ENCODE measurements around the gene HYLS1. TPM values are rescaled to one million over a fixed set of nuclear protein-coding genes. Genes with fewer than 3 reads are reported as not detected.

Gene HYLS1
- total RNA-seq, 1 experiment from 2014 or later, result 16.7 TPM

DNA sequence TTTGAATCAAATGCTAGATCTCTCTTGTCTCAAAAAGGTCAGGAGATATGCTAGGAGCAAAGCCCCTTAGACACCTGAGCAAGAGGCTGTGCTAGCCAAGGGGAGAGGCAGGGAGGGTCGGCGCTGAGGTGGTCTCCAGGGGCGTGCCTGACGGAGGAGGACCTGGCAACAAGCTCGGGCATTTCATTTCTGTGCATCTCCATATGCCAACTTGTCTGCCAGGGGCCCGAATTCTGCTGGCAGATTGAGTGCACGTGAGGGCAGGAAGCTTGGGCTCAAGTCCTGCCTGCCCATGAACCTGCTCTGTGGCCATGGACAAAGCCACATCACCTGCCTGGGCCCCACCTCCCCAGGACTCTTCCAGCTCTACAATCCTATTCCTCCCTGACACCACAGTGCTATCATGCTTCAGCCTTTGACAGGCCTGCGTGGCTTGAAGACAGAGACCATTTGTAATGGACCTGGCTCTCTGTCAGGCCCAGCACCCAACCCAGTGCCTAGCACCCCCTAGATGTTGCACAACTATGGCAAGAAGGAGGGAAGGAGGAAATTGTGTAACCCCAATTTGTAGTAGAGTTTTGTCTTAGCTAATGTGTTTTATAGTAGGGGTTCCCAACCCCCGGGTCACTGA, 42.1 kb downstream of the HYLS1 start:
- no peak overlapping the region for H3K4me2 ChIP-seq
- no peaks in the 10 kb centered on the region for H3K79me2 ChIP-seq (ENCODE audit: low read depth)
- DNase-seq, result no peak
- H3K4me1 ChIP-seq (replicated peaks; ENCODE audit: insufficient read depth), result no peaks in the 10 kb centered on the region
- H3K9me3 ChIP-seq (ENCODE audit: insufficient read depth, low read depth), result no peaks in the 10 kb centered on the region
- no peaks in the 10 kb centered on the region for H3K9me2 ChIP-seq (ENCODE audit: insufficient read depth)
- H3K27ac ChIP-seq, result no peak overlapping the region
- no TSS peak for BruUV-seq (replicated peaks)
- no peak overlapping the region for H3K4me3 ChIP-seq
- no peaks in the 10 kb centered on the region for H3K36me3 ChIP-seq (ENCODE audit: low read depth)
- H4K20me1 ChIP-seq (ENCODE audit: insufficient read depth), result no peaks in the 10 kb centered on the region
- ChIA-PET POLR2A (ENCODE audit: unreplicated experiment) (no interaction called here), CTCF (no interaction called here)
- intact Hi-C loops (cut with micrococcal nuclease; ENCODE audit: unreplicated experiment), result loop anchor here (10.0 kb wide), 2 partner anchors 335 to 375 kb away; partner anchors contain the start of genes DCPS, FOXRED1 and SRPRA
- H3F3A ChIP-seq (ENCODE audit: insufficient read depth, low read depth), result no peaks in the 10 kb centered on the region
- H2AFZ ChIP-seq, result no peak overlapping the region
- TF ChIP-seq EZH2 (IDR thresholded peaks at IDR 0.05; ENCODE audit: low read depth), result no peak
- TF ChIP-seq, protein P1, sequence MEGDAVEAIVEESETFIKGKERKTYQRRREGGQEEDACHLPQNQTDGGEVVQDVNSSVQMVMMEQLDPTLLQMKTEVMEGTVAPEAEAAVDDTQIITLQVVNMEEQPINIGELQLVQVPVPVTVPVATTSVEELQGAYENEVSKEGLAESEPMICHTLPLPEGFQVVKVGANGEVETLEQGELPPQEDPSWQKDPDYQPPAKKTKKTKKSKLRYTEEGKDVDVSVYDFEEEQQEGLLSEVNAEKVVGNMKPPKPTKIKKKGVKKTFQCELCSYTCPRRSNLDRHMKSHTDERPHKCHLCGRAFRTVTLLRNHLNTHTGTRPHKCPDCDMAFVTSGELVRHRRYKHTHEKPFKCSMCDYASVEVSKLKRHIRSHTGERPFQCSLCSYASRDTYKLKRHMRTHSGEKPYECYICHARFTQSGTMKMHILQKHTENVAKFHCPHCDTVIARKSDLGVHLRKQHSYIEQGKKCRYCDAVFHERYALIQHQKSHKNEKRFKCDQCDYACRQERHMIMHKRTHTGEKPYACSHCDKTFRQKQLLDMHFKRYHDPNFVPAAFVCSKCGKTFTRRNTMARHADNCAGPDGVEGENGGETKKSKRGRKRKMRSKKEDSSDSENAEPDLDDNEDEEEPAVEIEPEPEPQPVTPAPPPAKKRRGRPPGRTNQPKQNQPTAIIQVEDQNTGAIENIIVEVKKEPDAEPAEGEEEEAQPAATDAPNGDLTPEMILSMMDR (conservative IDR thresholded peaks at IDR 0.05), result no peak
- H3K27me3 ChIP-seq (ENCODE audit: insufficient read depth, low read depth), result peaks cover 9% of the 10 kb centered on the region; the same call in 1 of the 2 replicates

DNA sequence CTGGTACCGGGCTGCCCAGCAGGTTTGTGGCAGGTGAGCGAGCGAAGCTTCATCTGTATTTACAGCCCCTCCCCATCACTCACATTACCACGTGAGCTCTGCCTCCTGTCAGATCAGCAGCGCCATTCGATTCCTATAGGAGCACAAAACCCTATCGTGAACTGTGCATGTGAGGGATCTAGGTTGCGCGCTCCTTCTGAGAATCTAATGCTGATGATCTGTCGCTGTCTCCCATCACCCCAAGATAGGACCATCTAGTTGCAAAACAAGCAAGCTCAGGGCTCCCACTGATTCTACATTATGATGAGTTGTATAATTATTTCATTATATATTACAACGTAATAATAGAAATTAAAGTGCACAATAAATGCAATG, 42.6 kb downstream of the HYLS1 start:
- no TSS peak for BruUV-seq (replicated peaks)
- Histone ChIP-seq H3K4me3 (no peak overlapping the region), H3K4me2 (no peak overlapping the region), H4K20me1 (ENCODE audit: insufficient read depth) (no peaks in the 10 kb centered on the region), H3K4me1 (replicated peaks; ENCODE audit: insufficient read depth) (no peaks in the 10 kb centered on the region), H3K9me2 (ENCODE audit: insufficient read depth) (no peaks in the 10 kb centered on the region), H3K36me3 (ENCODE audit: low read depth) (no peaks in the 10 kb centered on the region), H3F3A (ENCODE audit: insufficient read depth, low read depth) (no peaks in the 10 kb centered on the region), H3K27ac (no peak overlapping the region), H3K9me3 (ENCODE audit: insufficient read depth, low read depth) (no peaks in the 10 kb centered on the region), H2AFZ (no peak overlapping the region), H3K27me3 (ENCODE audit: insufficient read depth, low read depth) (peaks cover 9% of the 10 kb centered on the region; the same call in 1 of the 2 replicates), H3K79me2 (ENCODE audit: low read depth) (no peaks in the 10 kb centered on the region)
- ChIA-PET CTCF (no interaction called here), POLR2A (ENCODE audit: unreplicated experiment) (no interaction called here)
- no peak for DNase-seq
- intact Hi-C loops (cut with micrococcal nuclease; ENCODE audit: unreplicated experiment), result no loop called here
- TF ChIP-seq, protein P1 (conservative IDR thresholded peaks at IDR 0.05), result no peak
- TF ChIP-seq EZH2 (IDR thresholded peaks at IDR 0.05; ENCODE audit: low read depth), result no peak

DNA sequence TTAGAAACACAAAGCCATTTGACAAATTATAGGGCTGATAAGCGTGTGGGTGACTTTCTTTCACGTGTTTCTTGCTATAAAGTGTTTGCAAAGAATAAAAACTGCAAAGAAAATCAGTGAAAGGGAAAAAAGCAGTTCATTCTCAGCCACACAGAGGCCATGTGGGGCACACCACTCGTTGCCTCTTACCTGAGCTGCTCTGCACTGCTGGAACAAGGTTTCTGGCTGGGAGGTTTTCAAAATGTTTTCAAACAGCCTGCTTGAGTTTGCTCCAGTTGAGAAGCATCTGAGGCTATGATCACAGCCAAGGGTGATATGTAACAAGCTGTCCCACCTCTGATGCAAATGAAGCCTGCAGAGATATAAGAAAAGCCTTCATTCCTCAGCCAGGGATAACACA, 43.6 kb downstream of the HYLS1 start:
- H3K4me3 ChIP-seq, result no peak overlapping the region
- H3K4me1 ChIP-seq (replicated peaks; ENCODE audit: insufficient read depth), result no peaks in the 10 kb centered on the region
- no TSS peak for BruUV-seq (replicated peaks)
- peaks cover 9% of the 10 kb centered on the region; the same call in 1 of the 2 replicates for H3K27me3 ChIP-seq (ENCODE audit: insufficient read depth, low read depth)
- no peak overlapping the region for H3K27ac ChIP-seq
- no peak overlapping the region for H3K4me2 ChIP-seq
- H3K9me3 ChIP-seq (ENCODE audit: insufficient read depth, low read depth), result no peaks in the 10 kb centered on the region
- DNase-seq, result no peak
- no peak overlapping the region for H2AFZ ChIP-seq
- CTCF ChIA-PET, result no interaction called here
- H3K79me2 ChIP-seq (ENCODE audit: low read depth), result no peaks in the 10 kb centered on the region
- POLR2A ChIA-PET (ENCODE audit: unreplicated experiment), result no interaction called here
- H4K20me1 ChIP-seq (ENCODE audit: insufficient read depth), result no peaks in the 10 kb centered on the region
- no peaks in the 10 kb centered on the region for H3F3A ChIP-seq (ENCODE audit: insufficient read depth, low read depth)
- H3K36me3 ChIP-seq (ENCODE audit: low read depth), result no peaks in the 10 kb centered on the region
- TF ChIP-seq EZH2 (IDR thresholded peaks at IDR 0.05; ENCODE audit: low read depth), result no peak
- TF ChIP-seq, protein P1 (conservative IDR thresholded peaks at IDR 0.05), result no peak
- no peaks in the 10 kb centered on the region for H3K9me2 ChIP-seq (ENCODE audit: insufficient read depth)
- intact Hi-C loops (cut with micrococcal nuclease; ENCODE audit: unreplicated experiment), result no loop called here
